Right lobe of liver (tissue), 6 donors: ENCODE measurements around the gene LRFN2. TPM values are rescaled to one million over a fixed set of nuclear protein-coding genes. Genes with fewer than 3 reads are reported as not detected.

Source experiments
- ATAC-seq, 4 donors: fragments of 200-7000 bp; cut with Tn5 transposase; one replicate each; pipeline ENCODE4 v1.9.1; 2020; ENCODE audit warnings: mild to moderate bottlenecking in 4 of 4, moderate library complexity in 4 of 4
- DNase-seq, 3 donors: peaks; one replicate each; pipeline ENCODE4 v3.0.0-alpha.2; 2020
- H3K27ac ChIP-seq, 3 donors: fragments of 200-600 bp; one replicate each; pipeline ENCODE4 v1.8.0; 2022
- H3K27me3 ChIP-seq, 2 donors: fragments of 200-600 bp; one replicate each; pipeline ENCODE4 v1.8.0; 2022
- H3K36me3 ChIP-seq, 4 donors: fragments of 200-600 bp; sonication (generic) in 1 of 4; one replicate each; pipeline versions ENCODE4 v1.5.1 to v1.8.0; 2017 to 2022; ENCODE audit warnings: control low read depth in 1 of 4
- H3K4me1 ChIP-seq, 4 donors: fragments of 200-600 bp; sonication (generic) in 1 of 4; one replicate each; pipeline versions ENCODE4 v1.5.1 to v1.8.0; 2017 to 2022; ENCODE audit warnings: control low read depth in 1 of 4
- H3K4me3 ChIP-seq, 3 donors: fragments of 200-600 bp; one replicate each; pipeline ENCODE4 v1.8.0; 2022
- H3K9me3 ChIP-seq, 4 donors: fragments of 200-600 bp; sonication (generic) in 1 of 4; one replicate each; pipeline versions ENCODE4 v1.5.1 to v1.8.0; 2017 to 2022; ENCODE audit warnings: control low read depth in 1 of 4
- CTCF ChIP-seq, 4 donors: fragments of 200-600 bp in 3 of 4; fragments of 450-650 bp in 1 of 4; IDR thresholded peaks; one replicate each; pipeline versions ENCODE4 v1.5.1 to v1.8.0; 2016 to 2022; ENCODE audit warnings: antibody characterized with exemption in 4 of 4, mild to moderate bottlenecking in 2 of 4
- POLR2A ChIP-seq: fragments of 450-650 bp; IDR thresholded peaks from one replicate; pipeline ENCODE4 v1.6.1; 2017; ENCODE audit warnings: antibody characterized with exemption, mild to moderate bottlenecking
- WGBS: methylation state at CpG from one replicate; pipeline ENCODE4 v1.1.6; 2018; ENCODE audit warnings: low coverage, low lambda C conversion rate; ENCODE audit not compliant: insufficient coverage; ENCODE audit errors: missing lambda C conversion rate; 5-methylcytosine and 5-hydroxymethylcytosine counted together
- intact Hi-C, 2 donors: fragments of 100-400 bp; cut with DNase I; formaldehyde crosslinking; loops; one replicate each; pipeline versions ENCODE4 v1.11.2 to v1.14.1; 2022
- total RNA-seq, 6 experiments: library from RNA; depleted of rRNA in 2 of 6; stranded (reverse); fragments of >200 nt in 2 of 6; fragmentation: NEBNext Ultra II Directional in 3 of 6; extraction: Animal tissue kit (Norgen Biotek cat#: 25700) in 3 of 6; gene quantifications; one replicate each; pipeline versions ENCODE4 v1.1.0 to v1.2.4, GENCODE V29; 2016 to 2023
- donor health status: DM: no; HTN: yes; CAD: no.
- donor health status: DM: no; HTN: no; CAD: no.
- donor health status: DM: no; HTN: no; CAD: no.
- donor health status: DM: no; HTN: yes; CAD: no.
- donor health status: DM: no; HTN: yes; CAD: no.

LRFN2 gene
- total RNA-seq, 6 experiments from 2014 or later: 0.19 TPM; not detected in 5

DNA sequence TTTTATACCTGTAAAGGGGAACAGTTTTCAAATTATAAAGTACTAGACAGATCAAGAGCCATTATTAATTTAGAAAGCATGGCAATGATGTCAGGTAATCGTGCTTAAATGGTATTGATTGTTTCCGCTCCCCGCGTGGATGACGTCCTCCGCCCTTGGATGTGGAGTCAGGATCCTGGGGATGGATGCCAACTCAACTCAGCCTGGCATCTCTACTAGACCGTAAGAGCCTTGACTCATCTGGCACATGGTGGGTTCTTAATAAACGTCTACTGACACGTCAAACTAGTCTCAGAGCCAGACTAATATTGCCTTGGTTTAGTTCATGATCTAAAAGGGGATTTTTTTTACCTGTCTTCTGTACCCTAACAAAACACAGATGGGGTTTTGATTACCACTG is 80.2 kb downstream of the LRFN2 start:
- no peaks in the 10 kb centered on the region for H3K4me1 ChIP-seq
- no peak overlapping the region for H3K4me3 ChIP-seq
- DNase-seq (no peak), ATAC-seq (no peak)
- WGBS: 68% methylated on average over 8 of the region's 9 CpGs
- no peaks in the 10 kb centered on the region for H3K36me3 ChIP-seq
- no peaks in the 10 kb centered on the region for H3K27me3 ChIP-seq
- H3K9me3 ChIP-seq: no peaks in the 10 kb centered on the region
- H3K27ac ChIP-seq: no peak overlapping the region
- intact Hi-C loops: no loop called here
- no peak for TF ChIP-seq POLR2A
- TF ChIP-seq CTCF (IDR thresholded peaks at IDR 0.05): no peak

DNA sequence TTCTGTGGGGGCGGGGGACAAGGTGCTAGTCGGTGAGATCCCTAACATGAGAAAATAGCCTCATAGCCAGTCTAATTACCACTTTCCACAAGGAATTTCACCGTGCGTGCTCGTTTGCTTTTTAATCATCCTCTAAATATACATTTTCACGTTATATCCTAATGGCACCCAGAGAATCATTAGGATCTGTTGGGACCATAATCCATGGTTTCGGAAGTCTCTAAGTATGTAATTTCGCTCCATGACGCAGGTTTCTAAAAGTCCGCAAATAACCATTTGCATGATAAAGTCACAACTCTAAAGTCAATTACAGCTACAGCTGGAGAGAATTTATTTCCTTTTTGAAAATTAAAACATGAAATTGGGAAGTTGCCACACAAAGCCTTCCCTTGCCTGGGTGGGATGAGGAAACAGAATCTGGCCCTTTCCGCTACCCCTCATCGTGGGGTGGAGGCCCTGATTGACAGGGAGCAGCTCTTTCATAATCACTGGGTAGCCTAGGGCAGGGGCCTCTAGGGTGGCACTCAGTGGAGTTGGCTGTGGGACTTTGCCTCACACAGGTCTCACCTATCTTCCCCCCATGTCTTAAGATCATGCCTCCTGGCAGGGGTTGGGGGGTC is 81.9 kb downstream of the LRFN2 start:
- intact Hi-C loops: no loop called here
- 76% methylated on average over 12 of the region's 12 CpGs for WGBS
- Histone ChIP-seq H3K36me3 (no peaks in the 10 kb centered on the region), H3K27ac (no peak overlapping the region), H3K4me3 (no peak overlapping the region), H3K4me1 (no peaks in the 10 kb centered on the region), H3K27me3 (no peaks in the 10 kb centered on the region), H3K9me3 (no peaks in the 10 kb centered on the region)
- no peak for TF ChIP-seq POLR2A
- TF ChIP-seq CTCF (IDR thresholded peaks at IDR 0.05): no peak
- no peak for ATAC-seq
- no peak for DNase-seq

GRCh38 chr6:40504274-40504673 is 82.9 kb downstream of the LRFN2 start:
- Histone ChIP-seq H3K27ac (no peak overlapping the region), H3K4me3 (no peak overlapping the region), H3K9me3 (no peaks in the 10 kb centered on the region), H3K4me1 (no peaks in the 10 kb centered on the region), H3K36me3 (no peaks in the 10 kb centered on the region), H3K27me3 (no peaks in the 10 kb centered on the region)
- no peak for TF ChIP-seq CTCF (IDR thresholded peaks at IDR 0.05)
- TF ChIP-seq POLR2A: no peak
- WGBS: 83% methylated on average over 3 of the region's 3 CpGs
- ATAC-seq: no peak
- no peak for DNase-seq
- intact Hi-C loops: no loop called here

DNA sequence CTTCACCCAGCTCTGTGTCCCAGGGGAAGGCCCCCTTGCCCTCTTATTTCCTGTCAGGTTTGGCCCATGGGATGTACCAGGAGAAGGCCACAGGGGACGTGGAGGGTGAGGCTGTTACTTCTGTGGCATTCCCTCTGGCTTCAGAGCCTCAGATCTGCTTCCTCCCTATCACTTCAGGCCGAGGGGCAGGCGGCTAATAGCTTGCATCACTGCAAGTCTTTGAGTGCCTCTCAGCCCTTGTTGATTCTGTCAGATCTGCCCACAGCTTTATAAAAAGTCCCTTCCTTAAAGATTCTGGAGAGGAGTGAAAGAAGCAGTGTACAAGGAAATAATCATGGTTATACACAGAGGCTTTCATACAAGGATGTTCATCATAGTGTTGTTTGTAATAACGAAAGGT is 86.9 kb downstream of the LRFN2 start:
- no peaks in the 10 kb centered on the region for H3K36me3 ChIP-seq
- H3K9me3 ChIP-seq: no peaks in the 10 kb centered on the region
- ATAC-seq: no peak
- H3K4me1 ChIP-seq: no peaks in the 10 kb centered on the region
- H3K27me3 ChIP-seq: no peaks in the 10 kb centered on the region
- no peak for TF ChIP-seq CTCF (IDR thresholded peaks at IDR 0.05)
- no peak for TF ChIP-seq POLR2A
- H3K4me3 ChIP-seq: no peak overlapping the region
- no peak overlapping the region for H3K27ac ChIP-seq
- intact Hi-C loops: no loop called here
- 67% methylated on average over 4 of the region's 4 CpGs for WGBS
- no peak for DNase-seq

DNA sequence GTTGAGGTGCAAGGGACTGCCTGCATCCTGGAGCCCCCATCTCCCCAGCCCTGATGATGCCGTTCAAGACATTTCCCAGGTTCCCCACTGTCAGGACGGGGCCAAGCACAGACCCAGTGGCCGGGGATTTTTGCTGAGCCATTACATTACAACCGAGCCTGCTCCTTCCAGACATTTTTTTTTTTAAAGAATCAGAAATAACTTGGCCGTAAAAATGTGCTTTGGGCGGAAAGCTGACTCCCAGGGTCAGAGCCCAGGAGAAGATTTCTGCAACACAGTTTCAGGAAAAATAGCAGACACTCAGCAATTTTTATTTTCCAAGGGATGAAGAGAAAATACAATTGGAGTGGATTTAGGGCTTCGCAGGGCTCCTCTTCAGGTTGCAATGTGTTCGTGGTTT is 87.9 kb downstream of the LRFN2 start:
- intact Hi-C loops: no loop called here
- no peak overlapping the region for H3K4me3 ChIP-seq
- no peaks in the 10 kb centered on the region for H3K9me3 ChIP-seq
- 49% methylated on average over 8 of the region's 8 CpGs for WGBS
- H3K27me3 ChIP-seq: no peaks in the 10 kb centered on the region
- no peak overlapping the region for H3K27ac ChIP-seq
- ATAC-seq (no peak), DNase-seq (no peak)
- TF ChIP-seq POLR2A (no peak), CTCF (IDR thresholded peaks at IDR 0.05) (no peak)
- no peaks in the 10 kb centered on the region for H3K4me1 ChIP-seq
- H3K36me3 ChIP-seq: no peaks in the 10 kb centered on the region
